K562 (cell line): ENCODE results near the gene RAB3D. TPM values are rescaled to one million over a fixed set of nuclear protein-coding genes. Genes with fewer than 3 reads are reported as not detected.

Experiments used
- ATAC-seq: fragments of 200-7000 bp; cut with Tn5 transposase; 3 replicates; pipeline ENCODE4 v1.9.1; 2020; ENCODE audit warnings: moderate library complexity
- BruUV-seq: library from RNA; stranded (reverse); fragments of 400-500 nt; replicated peaks from 2 replicates; lab custom pipeline; 2021; lab: Mats Ljungman, UMichigan
- CTCF ChIA-PET: fragments of 300-600 bp; formaldehyde crosslinking; extraction: SDS; loops from one replicate; lab custom pipeline; 2021; ENCODE audit warnings: low intra/inter-chr PET ratio; lab: Yijun Ruan, JAX
- POLR2A ChIA-PET: fragments of 300-600, 350-650 bp; sonication (Branson Sonifier 250); formaldehyde crosslinking; extraction: SDS; loops from one replicate; lab custom pipeline; 2021; ENCODE audit warnings: antibody characterized with exemption, inconsistent platforms; lab: Yijun Ruan, JAX
- DNase-seq, 4 experiments: peaks; one replicate each; pipeline versions ENCODE4 v3.0.0 to v3.0.0-alpha.2; 2011 to 2018; ENCODE audit warnings: low spot score in 3 of 4, mixed read lengths in 3 of 4; ENCODE audit errors: extremely low read depth in 1 of 4
- FAIRE-seq: peaks from 2 replicates; lab custom pipeline; 2011; peaks lifted over from hg19 to GRCh38; lab: Jason Lieb, UNC
- H2AFZ ChIP-seq: 2 replicates; pipeline ENCODE4 v1.6.0; 2011; ENCODE audit warnings: low read depth, low read length, control low read depth, inconsistent platforms
- H3K27ac ChIP-seq: fragments of 200-600 bp; 3 replicates; pipeline ENCODE4 v1.8.0; 2011; ENCODE audit warnings: low read depth, mild to moderate bottlenecking, control low read depth, inconsistent platforms, low read length, moderate library complexity, mixed read lengths; ENCODE audit errors: extremely low read depth
- H3K27me3 ChIP-seq, 2 experiments: fragments of 300-600 bp in 1 of 2; 2 replicates in 1 of 2; 3 replicates in 1 of 2; pipeline versions ENCODE4 v1.6.0 to v1.8.0; 2011; ENCODE audit warnings: inconsistent platforms in 2 of 2, low read length in 2 of 2, mild to moderate bottlenecking in 1 of 2, mixed read lengths in 1 of 2, moderate library complexity in 1 of 2; ENCODE audit not compliant: control insufficient read depth in 2 of 2, insufficient read depth in 2 of 2
- H3K36me3 ChIP-seq: fragments of 300-600 bp; 3 replicates; pipeline ENCODE4 v1.8.0; 2011; ENCODE audit warnings: mild to moderate bottlenecking, low read length, inconsistent platforms; ENCODE audit not compliant: control insufficient read depth, insufficient read depth
- H3K4me1 ChIP-seq, 2 experiments: fragments of 200-600 bp in 1 of 2; replicated peaks in 1 of 2; 2 replicates in 1 of 2; 3 replicates in 1 of 2; pipeline versions ENCODE4 v1.5.1 to v1.8.0; 2011; ENCODE audit warnings: inconsistent platforms in 2 of 2, low read length in 2 of 2, mild to moderate bottlenecking in 1 of 2, mixed read lengths in 1 of 2, moderate library complexity in 1 of 2; ENCODE audit not compliant: control insufficient read depth in 2 of 2, insufficient read depth in 2 of 2
- H3K4me2 ChIP-seq: 2 replicates; pipeline ENCODE4 v1.6.1; 2011; ENCODE audit warnings: low read length, control low read depth, inconsistent platforms, mixed read lengths; ENCODE audit not compliant: insufficient read depth
- H3K4me3 ChIP-seq: fragments of 200-600 bp; sonication (generic), shearing (Covaris generic); 2 replicates; pipeline ENCODE4 v1.5.1; 2016; ENCODE audit warnings: control low read depth, inconsistent platforms
- H3K79me2 ChIP-seq: fragments of 200-600 bp; 3 replicates; pipeline ENCODE4 v1.8.0; 2011; ENCODE audit warnings: low read length, inconsistent platforms; ENCODE audit not compliant: control insufficient read depth, insufficient read depth
- H3K9ac ChIP-seq, 2 experiments: 2 replicates each; pipeline versions ENCODE4 v1.6.0 to v1.6.1; 2011; ENCODE audit warnings: low read depth in 2 of 2, low read length in 2 of 2, control low read depth in 1 of 2, inconsistent platforms in 1 of 2, mild to moderate bottlenecking in 1 of 2, mixed read lengths in 1 of 2; ENCODE audit not compliant: insufficient read depth in 1 of 2
- H3K9me1 ChIP-seq: one replicate; pipeline ENCODE4 v1.6.0; 2011; ENCODE audit warnings: inconsistent platforms, mild to moderate bottlenecking, low read length, moderate library complexity; ENCODE audit not compliant: control insufficient read depth, insufficient read depth
- H3K9me3 ChIP-seq: replicated peaks from 2 replicates; pipeline ENCODE4 v1.5.1; 2011; ENCODE audit warnings: low read depth, low read length, inconsistent platforms; ENCODE audit not compliant: control insufficient read depth, insufficient read depth
- H4K20me1 ChIP-seq: replicated peaks from 2 replicates; pipeline ENCODE4 v1.6.1; 2011; ENCODE audit warnings: low read length, inconsistent platforms, mixed read lengths; ENCODE audit not compliant: control insufficient read depth, insufficient read depth
- ARID3A ChIP-seq: IDR thresholded peaks from 2 replicates; pipeline ENCODE4 v1.6.1; 2012; ENCODE audit warnings: low read depth, low read length, improper control_type of control experiment, borderline replicate concordance
- CEBPB ChIP-seq: fragments of 450-650 bp; IDR thresholded peaks from 2 replicates; pipeline ENCODE4 v1.6.1; 2016; ENCODE audit warnings: missing genetic modification characterization, missing compliant biosample characterization
- CEBPG ChIP-seq, 3 experiments: fragments of 200-800 bp in 1 of 3; sonication (Bioruptor generic) in 1 of 3; sonication (generic) in 1 of 3; formaldehyde crosslinking in 1 of 3; IDR thresholded peaks in 2 of 3; conservative IDR thresholded peaks in 1 of 3; 2 replicates each; pipeline versions ENCODE4 v1.6.1 to v1.8.0; 2016 to 2022; ENCODE audit warnings: missing compliant biosample characterization in 2 of 3, missing genetic modification characterization in 2 of 3, mild to moderate bottlenecking in 1 of 3, missing genetic modification reagents in 1 of 3
- CLOCK ChIP-seq: fragments of 250-450 bp; sonication (Bioruptor Pico); IDR thresholded peaks from 2 replicates; pipeline ENCODE4 v1.4.0; 2020; ENCODE audit warnings: mild to moderate bottlenecking, moderate library complexity, borderline replicate concordance
- FOXK1 ChIP-seq: sonication (generic); formaldehyde crosslinking; IDR thresholded peaks from 2 replicates; pipeline ENCODE4 v1.8.0; 2022; ENCODE audit warnings: missing genetic modification reagents, mild to moderate bottlenecking, borderline replicate concordance
- L3MBTL2 ChIP-seq: fragments of 450-650 bp; IDR thresholded peaks from 2 replicates; pipeline ENCODE4 v1.6.1; 2016; ENCODE audit warnings: mild to moderate bottlenecking, moderate library complexity
- MBD1 ChIP-seq: fragments of 250-450 bp; sonication (Bioruptor Pico); IDR thresholded peaks from 2 replicates; pipeline ENCODE4 v1.8.0; 2022; ENCODE audit warnings: inconsistent platforms
- MEIS2 ChIP-seq: fragments of 450-650 bp; IDR thresholded peaks from 2 replicates; pipeline ENCODE4 v1.6.1; 2014; ENCODE audit warnings: mild to moderate bottlenecking; ENCODE audit not compliant: partially characterized antibody
- RBM14 ChIP-seq: fragments of 200-400 bp; formaldehyde crosslinking; IDR thresholded peaks from 2 replicates; pipeline ENCODE4 v1.6.1; 2018; ENCODE audit warnings: low read depth, mild to moderate bottlenecking, low read length, moderate library complexity, borderline replicate concordance; ENCODE audit not compliant: insufficient read depth
- RBM39 ChIP-seq: fragments of 200-400 bp; formaldehyde crosslinking; optimal IDR thresholded peaks from 2 replicates; pipeline ENCODE3; 2018; ENCODE audit warnings: low read depth, low read length
- SIX5 ChIP-seq, 2 experiments: IDR thresholded peaks; 2 replicates each; pipeline ENCODE4 v1.6.1; 2011; ENCODE audit warnings: low read length in 2 of 2, borderline replicate concordance in 1 of 2, low read depth in 1 of 2, mild to moderate bottlenecking in 1 of 2, moderate library complexity in 1 of 2; ENCODE audit not compliant: insufficient read depth in 1 of 2
- SREBF1 ChIP-seq: fragments of 150-350 bp; IDR thresholded peaks from 2 replicates; pipeline ENCODE4 v1.6.1; 2014; ENCODE audit warnings: antibody characterized with exemption, low read depth, low read length, borderline replicate concordance
- SRSF7 ChIP-seq: fragments of 200-400 bp; formaldehyde crosslinking; optimal IDR thresholded peaks from 2 replicates; pipeline ENCODE3; 2017; ENCODE audit warnings: mild to moderate bottlenecking, low read depth, low read length
- ZNF347 ChIP-seq: fragments of 450-650 bp; formaldehyde crosslinking; IDR thresholded peaks from 2 replicates; pipeline ENCODE4 v1.4.0; 2020; ENCODE audit warnings: low read depth, mild to moderate bottlenecking, moderate library complexity
- ZNF408 ChIP-seq: fragments of 250-450 bp; sonication (Bioruptor Pico); IDR thresholded peaks from 2 replicates; pipeline ENCODE4 v1.4.0; 2020; ENCODE audit warnings: low read depth, mild to moderate bottlenecking, moderate library complexity
- WGBS: fragments of 100-300 bp; shearing (Covaris generic); methylation state at CpG from one replicate; pipeline ENCODE4 v1.1.6; 2016; ENCODE audit warnings: low coverage, mixed read lengths; ENCODE audit not compliant: insufficient coverage; ENCODE audit errors: missing lambda C conversion rate; 5-methylcytosine and 5-hydroxymethylcytosine counted together
- in situ Hi-C: fragments of 300-500 bp; cut with MboI; formaldehyde crosslinking; loops from 4 replicates; pipeline ENCODE4 v1.15.0; 2018; ENCODE audit warnings: inconsistent platforms, mixed read lengths
- intact Hi-C: fragments of 100-400 bp; cut with micrococcal nuclease; formaldehyde crosslinking; loops from 2 replicates; pipeline ENCODE4 v1.14.2; 2022
- polyA plus RNA-seq, 8 experiments: library from polyadenylated mRNA; depleted of rRNA in 4 of 8; stranded (reverse) in 5 of 8; unstranded in 3 of 8; fragments of >200 nt; fragmentation: Nextera tagmentation in 2 of 8; fragmentation: Illumina TruSeq in 1 of 8; extraction: Ambion mirVana in 2 of 8; extraction: Trizol in 1 of 8; gene quantifications; 2 replicates each; pipeline versions ENCODE4 v1.2.1 to v1.2.3, GENCODE V29; 2011 to 2014; ENCODE audit warnings: inconsistent platforms in 1 of 8, missing spikeins in 1 of 8
- total RNA-seq, 7 experiments: library from RNA; depleted of rRNA in 6 of 7; stranded (reverse); fragments of >200 nt in 6 of 7; fragmentation: Illumina TruSeq in 2 of 7; extraction: Trizol in 2 of 7; gene quantifications; 2 replicates each; pipeline versions ENCODE4 v1.2.1 to v1.2.3, GENCODE V29; 2011 to 2021; ENCODE audit warnings: low replicate concordance in 1 of 7

RAB3D gene
- total and polyA plus RNA-seq, 9 of the 15 experiments (the other 6 are each of a cell fraction or from before 2014, with no cell fraction given): 0.34 to 3.3 (median 1.3) TPM

GRCh38 chr19:11296264-11296663 lies 43.2 kb downstream of the RAB3D start:
- H2AFZ ChIP-seq: no peak overlapping the region
- ChIA-PET POLR2A (interaction anchor here (0.6 to 1.2 kb wide), 5 partner anchors 10 to 36 kb away, joined by 3 to 4 read pairs (median 3); no protein-coding TSS in a partner anchor), CTCF (no interaction called here)
- H3K27me3 ChIP-seq: peaks cover 26 to 44% of the 10 kb centered on the region in 2 experiments
- intact Hi-C loops: loop anchor here (10.0 kb wide), 1 partner anchor 189 kb away; the partner anchor contains the start of gene ELAVL3
- DNase-seq: no peak
- no peaks in the 10 kb centered on the region for H3K9me1 ChIP-seq
- no peak overlapping the region for H3K27ac ChIP-seq
- 10% methylated on average over 7 of the region's 7 CpGs for WGBS
- H3K4me2 ChIP-seq: no peak overlapping the region
- no peak for ATAC-seq
- H3K9ac ChIP-seq: no peak overlapping the region; a peak in 1 of 4 replicates
- H3K79me2 ChIP-seq: no peaks in the 10 kb centered on the region
- in situ Hi-C loops: loop anchor here (5.0 kb wide), 2 partner anchors 81 to 141 kb away; partner anchors contain the start of genes ODAD3 and PRKCSH
- peaks cover 0 to 14% of the 10 kb centered on the region in 2 experiments; a peak in 3 of 5 replicates for H3K4me1 ChIP-seq
- H4K20me1 ChIP-seq: 0 out of 2 replicates have a peak, but pooled peaks cover 2% of the 10 kb centered on the region
- no peak for FAIRE-seq
- H3K36me3 ChIP-seq: no peaks in the 10 kb centered on the region
- H3K9me3 ChIP-seq: no peaks in the 10 kb centered on the region
- no peak overlapping the region for H3K4me3 ChIP-seq
- no TSS peak for BruUV-seq
- TF ChIP-seq SREBF1 (no peak), ARID3A (no peak), ZNF347 (no peak), CEBPG (CRISPR knock-in tag; IDR thresholded peaks at IDR 0.05) (no peak), CEBPG (tag; conservative IDR thresholded peaks at IDR 0.05 in 1 of 2, IDR thresholded peaks at IDR 0.05 in 1 of 2) (peak in 1 of 2 experiments; percentile 40; a peak in 1 of 4 replicates), ZNF408 (CRISPR knock-in tag) (no peak), CLOCK (CRISPR knock-in tag) (no peak), MEIS2 (no peak), CEBPB (tag) (peak; percentile 83), RBM14 (no peak), L3MBTL2 (no peak), FOXK1 (CRISPR knock-in tag) (no peak), SRSF7 (no peak), RBM39 (no peak), SIX5 (IDR thresholded peaks at IDR 0.05; ENCODE audit: borderline replicate concordance in 1 of 2, insufficient read depth in 1 of 2, low read depth in 1 of 2, low read length in 2 of 2) (no peak), MBD1 (no peak)
